GM12878 (cell line): ENCODE measurements around the gene ART5. TPM values are rescaled to one million over a fixed set of nuclear protein-coding genes. Genes with fewer than 3 reads are reported as not detected.

Experiments
- ATAC-seq: fragments of 200-7000 bp; cut with Tn5 transposase; 3 replicates; pipeline ENCODE4 v1.9.1; 2020; ENCODE audit warnings: mild to moderate bottlenecking, moderate library complexity
- BruUV-seq: library from RNA; stranded (reverse); fragments of 400-500 nt; replicated peaks from 2 replicates; lab custom pipeline; 2021; lab: Mats Ljungman, UMichigan
- CTCF ChIA-PET: fragments of 300-600 bp; sonication (Branson Sonifier 250); formaldehyde crosslinking; extraction: SDS; loops from one replicate; lab custom pipeline; 2021; ENCODE audit warnings: inconsistent platforms; lab: Yijun Ruan, JAX
- POLR2A ChIA-PET: fragments of 350-600 bp; formaldehyde crosslinking; extraction: SDS; loops from one replicate; lab custom pipeline; 2021; ENCODE audit warnings: inconsistent platforms; lab: Charles Lee
- RAD21 ChIA-PET: fragments of 300-600 bp; sonication (Branson Sonifier 250); formaldehyde crosslinking; loops from one replicate; lab custom pipeline; 2023; ENCODE audit warnings: antibody characterized with exemption; ENCODE audit not compliant: unreplicated experiment; lab: Charles Lee
- SMC1A ChIA-PET: fragments of 300-600 bp; sonication (Branson Sonifier 250); formaldehyde crosslinking; loops from one replicate; lab custom pipeline; 2023; ENCODE audit not compliant: unreplicated experiment, uncharacterized antibody; lab: Charles Lee
- DNase-seq: peaks from one replicate; pipeline ENCODE4 v3.0.0-alpha.2; 2011; ENCODE audit warnings: low read depth, low spot score
- FAIRE-seq: peaks from 3 replicates; lab custom pipeline; 2011; peaks lifted over from hg19 to GRCh38; lab: Jason Lieb, UNC
- H2AFZ ChIP-seq: 2 replicates; pipeline ENCODE4 v1.6.0; 2011; ENCODE audit warnings: low read depth, low read length, control low read depth; ENCODE audit not compliant: control insufficient read depth
- H3K27ac ChIP-seq: 2 replicates; pipeline ENCODE4 v1.5.1; 2011; ENCODE audit warnings: control low read depth; ENCODE audit not compliant: control insufficient read depth, insufficient read depth
- H3K27me3 ChIP-seq, 2 experiments: replicated peaks in 1 of 2; 2 replicates each; pipeline versions ENCODE4 v1.6.0 to v1.6.1; 2011; ENCODE audit warnings: low read length in 1 of 2; ENCODE audit not compliant: control insufficient read depth in 2 of 2, insufficient read depth in 2 of 2
- H3K36me3 ChIP-seq, 2 experiments: 2 replicates each; pipeline ENCODE4 v1.5.1; 2011; ENCODE audit warnings: low read length in 1 of 2; ENCODE audit not compliant: control insufficient read depth in 2 of 2, insufficient read depth in 2 of 2
- H3K4me1 ChIP-seq: 2 replicates; pipeline ENCODE4 v1.6.1; 2011; ENCODE audit warnings: mild to moderate bottlenecking, low read length, moderate library complexity, mixed read lengths; ENCODE audit not compliant: control insufficient read depth, insufficient read depth
- H3K4me2 ChIP-seq: 2 replicates; pipeline ENCODE4 v1.6.0; 2011; ENCODE audit warnings: control low read depth; ENCODE audit not compliant: control insufficient read depth, insufficient read depth
- H3K4me3 ChIP-seq: fragments of 200-600 bp; sonication (generic); 2 replicates; pipeline ENCODE4 v1.5.1; 2016
- H3K79me2 ChIP-seq: 2 replicates; pipeline ENCODE4 v1.6.0; 2011; ENCODE audit warnings: low read length; ENCODE audit not compliant: control insufficient read depth, insufficient read depth
- H3K9ac ChIP-seq: 2 replicates; pipeline ENCODE4 v1.8.0; 2011; ENCODE audit warnings: low read length, control low read depth, mixed read lengths; ENCODE audit not compliant: control insufficient read depth, insufficient read depth
- H3K9me3 ChIP-seq: replicated peaks from 3 replicates; pipeline ENCODE4 v1.5.1; 2011; ENCODE audit warnings: mild to moderate bottlenecking, low read length; ENCODE audit not compliant: control insufficient read depth, insufficient read depth
- H4K20me1 ChIP-seq: 2 replicates; pipeline ENCODE4 v1.6.0; 2011; ENCODE audit not compliant: control insufficient read depth, insufficient read depth
- BCL11A ChIP-seq: IDR thresholded peaks from 2 replicates; pipeline ENCODE4 v1.6.1; 2011; ENCODE audit warnings: low read depth, low read length
- CHD2 ChIP-seq: IDR thresholded peaks from 2 replicates; pipeline ENCODE4 v1.6.1; 2011; ENCODE audit warnings: low read depth, low read length, improper control_type of control experiment, borderline replicate concordance
- EGR1 ChIP-seq, 2 experiments: IDR thresholded peaks; 1 replicate in 1 of 2; 2 replicates in 1 of 2; pipeline ENCODE4 v1.6.1; 2011 to 2012; ENCODE audit warnings: low read depth in 2 of 2, low read length in 2 of 2, borderline replicate concordance in 1 of 2, mild to moderate bottlenecking in 1 of 2, moderate library complexity in 1 of 2
- ETV6 ChIP-seq, 2 experiments: fragments of 450-650 bp in 1 of 2; IDR thresholded peaks in 1 of 2; conservative IDR thresholded peaks in 1 of 2; 2 replicates each; pipeline ENCODE4 v1.6.1; 2014; ENCODE audit warnings: antibody characterized with exemption in 1 of 2, borderline replicate concordance in 1 of 2, low read depth in 1 of 2, mild to moderate bottlenecking in 1 of 2, moderate library complexity in 1 of 2
- NKRF ChIP-seq: fragments of 450-650 bp; conservative IDR thresholded peaks from 2 replicates; pipeline ENCODE4 v1.6.1; 2017; ENCODE audit warnings: mild to moderate bottlenecking, moderate library complexity
- RUNX3 ChIP-seq: IDR thresholded peaks from 2 replicates; pipeline ENCODE4 v1.6.1; 2012; ENCODE audit warnings: low read length, inconsistent platforms
- SMAD5 ChIP-seq: IDR thresholded peaks from 2 replicates; pipeline ENCODE4 v1.6.1; 2016; ENCODE audit warnings: antibody characterized with exemption, low read depth
- STAT3 ChIP-seq: IDR thresholded peaks from 2 replicates; pipeline ENCODE4 v1.6.1; 2011; ENCODE audit warnings: low read depth, low read length, improper control_type of control experiment
- TCF3 ChIP-seq: IDR thresholded peaks from 2 replicates; pipeline ENCODE4 v1.6.1; 2012; ENCODE audit warnings: low read depth, mild to moderate bottlenecking, low read length, borderline replicate concordance; ENCODE audit not compliant: insufficient read depth
- WRNIP1 ChIP-seq: IDR thresholded peaks from 2 replicates; pipeline ENCODE4 v1.6.1; 2011; ENCODE audit warnings: low read depth, low read length, improper control_type of control experiment, borderline replicate concordance
- WGBS: methylation state at CpG from one replicate; pipeline ENCODE4 v1.1.6; 2016; ENCODE audit warnings: low lambda C conversion rate; ENCODE audit not compliant: insufficient replicate concordance, insufficient coverage; ENCODE audit errors: missing lambda C conversion rate; 5-methylcytosine and 5-hydroxymethylcytosine counted together
- in situ Hi-C: fragments of 300-500 bp; cut with MboI; formaldehyde crosslinking; loops from 9 replicates; pipeline ENCODE4 v1.14.3; 2018; ENCODE audit warnings: mixed read lengths
- intact Hi-C: fragments of 100-400 bp; cut with micrococcal nuclease; formaldehyde crosslinking; loops from one replicate; pipeline ENCODE4 v1.14.2; 2022; ENCODE audit not compliant: unreplicated experiment
- polyA plus RNA-seq, 11 experiments: library from polyadenylated mRNA; depleted of rRNA in 4 of 11; unstranded in 6 of 11; stranded (reverse) in 5 of 11; fragments of >200 nt; fragmentation: Nextera tagmentation in 4 of 11; fragmentation: Illumina TruSeq in 1 of 11; extraction: Ambion mirVana in 4 of 11; extraction: Trizol in 1 of 11; gene quantifications; 1 replicate in 1 of 11; 2 replicates in 10 of 11; pipeline versions ENCODE4 v1.2.1 to v1.2.3, GENCODE V29; 2011 to 2016; ENCODE audit warnings: inconsistent platforms in 2 of 11, missing spikeins in 2 of 11, low read depth in 1 of 11
- total RNA-seq, 4 experiments: library from RNA; depleted of rRNA in 3 of 4; stranded (reverse); fragments of >200 nt in 3 of 4; fragmentation: Illumina TruSeq in 1 of 4; extraction: Trizol in 1 of 4; gene quantifications; 2 replicates each; pipeline versions ENCODE4 v1.2.1 to v1.2.3, GENCODE V29; 2013 to 2021

Gene ART5
- total and polyA plus RNA-seq, 10 of the 15 experiments (the other 5 are each of a cell fraction or from before 2014, with no cell fraction given): 0.06 TPM; not detected in 9

- intact Hi-C loops (no loop called here), in situ Hi-C loops (no loop called here)
- RAD21 ChIA-PET: no interaction called here
- H3K4me1 ChIP-seq: no peaks in the 10 kb centered on the region
- no peaks in the 10 kb centered on the region for H4K20me1 ChIP-seq
- no peaks in the 10 kb centered on the region for H3K27me3 ChIP-seq
- ATAC-seq: no peak
- DNase-seq: no peak
- 99% methylated on average over 12 of the region's 12 CpGs for WGBS
- H3K9me3 ChIP-seq: no peaks in the 10 kb centered on the region
- peaks cover 14 to 56% of the 10 kb centered on the region in 2 experiments for H3K36me3 ChIP-seq
- FAIRE-seq: no peak
- no peak overlapping the region for H3K9ac ChIP-seq
- H3K27ac ChIP-seq: no peak overlapping the region
- H2AFZ ChIP-seq: no peak overlapping the region
- SMC1A ChIA-PET: no interaction called here
- TF ChIP-seq ETV6 (conservative IDR thresholded peaks at IDR 0.05 in 1 of 2, IDR thresholded peaks at IDR 0.05 in 1 of 2; ENCODE audit: borderline replicate concordance in 1 of 2, low read depth in 1 of 2): no peak
- H3K79me2 ChIP-seq: no peaks in the 10 kb centered on the region
- BruUV-seq: TSS peak; percentile 54
- no peak overlapping the region for H3K4me3 ChIP-seq
- POLR2A ChIA-PET: no interaction called here
- CTCF ChIA-PET: interaction anchor here (1.3 to 1.8 kb wide), 2 partner anchors 124 to 125 kb away, joined by 3 to 6 read pairs; partner anchors contain the start of gene PGAP2
- H3K4me2 ChIP-seq: no peak overlapping the region
Measured at GRCh38 chr11:3684129-3684818, 42.5 kb upstream of the ART5 start.

- DNase-seq: no peak
- H3K9ac ChIP-seq: no peak overlapping the region
- H3K4me3 ChIP-seq: no peak overlapping the region
- ChIA-PET POLR2A (no interaction called here), CTCF (interaction anchor here (1.8 kb wide), 1 partner anchor 126 kb away, joined by 6 read pairs; the partner anchor contains the start of gene PGAP2), RAD21 (no interaction called here), SMC1A (interaction anchor here (0.7 to 0.9 kb wide), 2 partner anchors 126 to 390 kb away, joined by 3 read pairs; no protein-coding TSS in a partner anchor)
- H3K27me3 ChIP-seq: no peaks in the 10 kb centered on the region
- no peak overlapping the region for H3K27ac ChIP-seq
- no peak for FAIRE-seq
- ATAC-seq: no peak
- H4K20me1 ChIP-seq: no peaks in the 10 kb centered on the region
- no peaks in the 10 kb centered on the region for H3K79me2 ChIP-seq
- H3K36me3 ChIP-seq: peaks cover 14 to 62% of the 10 kb centered on the region in 2 experiments
- intact Hi-C loops: no loop called here
- no peak overlapping the region for H3K4me2 ChIP-seq
- no peaks in the 10 kb centered on the region for H3K4me1 ChIP-seq
- in situ Hi-C loops: no loop called here
- no peak overlapping the region for H2AFZ ChIP-seq
- WGBS: over 99% methylated on average over 9 of the region's 9 CpGs
- BruUV-seq: no TSS peak
- no peaks in the 10 kb centered on the region for H3K9me3 ChIP-seq
- TF ChIP-seq NKRF (no peak), BCL11A (no peak), SMAD5 (no peak), CHD2 (no peak), TCF3 (no peak), WRNIP1 (no peak), EGR1 (IDR thresholded peaks at IDR 0.05; ENCODE audit: borderline replicate concordance in 1 of 2, low read depth in 2 of 2, low read length in 2 of 2) (no peak), ETV6 (conservative IDR thresholded peaks at IDR 0.05 in 1 of 2, IDR thresholded peaks at IDR 0.05 in 1 of 2; ENCODE audit: borderline replicate concordance in 1 of 2, low read depth in 1 of 2) (no peak), STAT3 (no peak), RUNX3 (no peak)
Measured at GRCh38 chr11:3683039-3683438, 41.2 kb upstream of the ART5 start.
